HuH-7.5 (cell line): Measurements from ENCODE around the gene MAB21L4.
A peak's percentile ranks its signal among the peaks of the same experiment; 100 is the strongest.
"Not testable (repeated sequence)": the region's sequence is repeated elsewhere in the genome, so short reads cannot be mapped to it uniquely, and the experiment has no call there.

ENCODE experiments used
- DNase-seq: peaks from one replicate; pipeline ENCODE4 v3.0.0; 2011; ENCODE audit warnings: low spot score

The MAB21L4 gene

DNA sequence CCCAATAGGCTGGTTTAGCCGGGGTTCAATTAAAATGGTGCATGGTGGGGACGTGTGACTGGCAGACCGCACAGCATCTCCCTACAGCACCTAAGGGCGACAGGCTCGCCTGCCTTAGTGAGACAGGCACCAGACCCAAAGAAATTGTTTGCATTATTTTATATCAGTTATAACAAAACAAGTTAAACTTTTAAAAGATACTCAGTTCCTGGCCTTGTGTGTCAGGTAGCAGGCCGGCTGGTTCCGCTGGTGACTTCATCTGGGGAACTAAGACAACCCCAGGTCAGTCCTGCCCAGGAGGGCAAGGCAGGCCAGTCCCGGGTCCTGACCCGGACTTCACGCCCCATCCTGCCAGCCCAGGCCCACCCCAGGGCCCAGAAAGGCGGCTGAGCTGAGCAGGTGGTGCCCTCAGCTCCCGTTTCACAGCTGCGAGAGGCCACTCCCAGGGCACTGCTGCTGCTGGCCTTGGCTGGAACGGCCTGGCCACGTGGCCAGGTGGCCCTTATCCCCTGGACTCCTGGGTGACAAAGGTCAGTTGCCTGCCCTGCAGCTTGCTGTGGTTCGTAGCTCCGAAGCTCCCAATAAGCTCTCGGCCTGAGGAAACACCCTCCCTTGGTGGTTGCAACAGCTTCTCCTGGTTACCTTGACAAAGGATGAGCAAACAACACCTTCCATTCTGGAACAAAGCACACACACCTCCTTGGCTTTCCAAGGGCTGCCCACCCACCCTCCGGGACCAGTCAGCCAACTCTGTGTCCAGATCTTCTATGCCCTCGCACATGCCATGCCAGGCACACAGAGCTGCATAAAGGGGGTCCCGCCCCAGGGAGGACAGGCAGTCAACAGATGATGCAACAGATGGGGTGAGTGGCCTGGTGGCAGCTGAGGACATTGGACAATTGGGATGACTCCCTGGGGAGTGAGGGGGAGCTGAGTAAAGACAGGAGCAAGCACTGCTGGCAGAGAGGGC is 38.6 kb downstream of the MAB21L4 start:
- peak; percentile 83 for DNase-seq

DNA sequence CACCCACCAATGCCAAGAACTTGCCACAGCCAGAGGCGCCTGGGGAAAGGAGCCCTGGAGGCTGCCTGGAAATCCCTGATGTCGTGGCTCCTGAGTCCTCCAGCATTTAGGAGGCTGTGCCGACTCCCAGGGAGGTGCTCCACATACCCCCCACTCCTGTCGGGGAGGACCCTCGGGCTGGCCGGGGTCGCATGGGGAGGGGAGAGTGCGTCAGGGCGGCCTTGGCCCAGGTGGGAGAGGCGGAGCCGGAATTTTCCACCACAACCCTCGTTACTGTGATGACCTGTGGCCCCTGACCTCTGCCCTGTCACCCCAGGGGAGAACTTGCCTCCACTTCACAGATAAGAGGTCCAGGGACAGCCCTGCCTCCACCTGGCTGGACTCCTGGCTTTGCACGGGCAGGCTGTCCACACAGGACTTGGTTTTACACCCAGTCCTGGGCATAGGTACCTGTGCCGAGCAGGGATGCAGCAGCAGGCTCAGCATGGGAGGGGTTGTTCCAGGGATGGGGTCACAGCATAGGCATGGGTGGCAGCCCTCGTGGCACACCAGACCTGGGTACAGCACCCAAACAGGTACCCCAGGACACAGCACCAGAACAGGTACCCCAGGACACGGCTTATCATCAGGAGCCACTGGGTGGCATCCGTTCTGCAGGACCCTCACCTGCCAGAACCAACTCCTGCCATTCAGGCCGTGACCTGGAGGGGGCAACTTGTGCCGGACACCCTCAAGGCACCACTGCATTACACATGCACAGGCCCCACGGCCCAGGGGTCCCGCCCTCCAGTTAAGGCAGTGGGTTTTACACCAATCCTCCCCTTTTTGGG is 39.6 kb downstream of the MAB21L4 start:
- no peak for DNase-seq

DNA sequence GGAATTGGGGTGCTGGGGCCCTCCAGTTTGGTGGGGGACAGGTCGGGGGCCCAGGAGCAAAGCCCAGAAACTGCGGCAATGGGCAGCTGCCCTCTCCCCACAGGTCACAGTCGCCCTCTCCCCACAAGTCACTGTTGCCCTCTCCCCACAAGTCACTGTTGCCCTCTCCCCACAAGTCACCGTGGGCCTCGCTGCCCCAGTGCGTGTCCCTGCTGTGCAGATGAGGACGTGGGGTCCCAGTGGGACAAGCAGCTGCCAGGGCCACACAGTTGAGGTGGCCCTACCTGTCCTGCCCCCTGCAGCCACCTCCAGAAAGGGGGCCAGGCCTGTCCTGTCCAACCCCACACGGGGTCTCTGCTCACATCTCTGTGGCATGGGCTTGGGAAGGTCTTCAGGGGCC is 40.3 kb downstream of the MAB21L4 start:
- DNase-seq = no peak

DNA sequence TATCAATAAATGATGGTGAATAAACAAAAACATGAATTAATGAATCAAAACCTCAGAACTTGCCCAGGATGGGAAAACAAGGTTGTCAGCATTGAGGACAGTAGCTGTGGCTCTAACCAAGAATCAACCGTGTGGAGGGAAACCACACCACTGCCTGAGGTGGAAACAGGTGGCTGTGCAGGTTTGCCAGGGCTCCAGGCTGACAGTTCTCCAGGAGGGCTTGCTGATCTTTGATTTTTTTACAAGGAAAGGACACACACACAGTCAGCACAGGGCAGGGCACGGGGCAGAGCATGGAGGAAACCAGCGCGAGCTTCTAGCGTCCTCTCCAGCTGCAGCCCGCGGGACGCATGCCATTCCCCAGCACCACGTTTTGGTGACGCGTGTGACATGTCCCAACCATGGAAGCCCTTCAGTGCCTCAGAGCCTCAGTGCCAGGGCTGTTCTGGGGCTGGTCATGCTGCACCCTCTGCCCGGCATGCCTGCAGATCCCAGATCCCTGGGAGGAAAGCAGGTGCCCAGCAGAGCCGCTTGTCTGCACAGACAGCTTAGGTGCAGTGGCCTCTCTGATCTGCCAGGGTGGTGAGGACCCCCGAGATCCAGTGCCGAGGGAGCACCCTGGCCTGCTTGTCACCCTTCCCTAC is 43.2 kb downstream of the MAB21L4 start:
- DNase-seq = no peak

DNA sequence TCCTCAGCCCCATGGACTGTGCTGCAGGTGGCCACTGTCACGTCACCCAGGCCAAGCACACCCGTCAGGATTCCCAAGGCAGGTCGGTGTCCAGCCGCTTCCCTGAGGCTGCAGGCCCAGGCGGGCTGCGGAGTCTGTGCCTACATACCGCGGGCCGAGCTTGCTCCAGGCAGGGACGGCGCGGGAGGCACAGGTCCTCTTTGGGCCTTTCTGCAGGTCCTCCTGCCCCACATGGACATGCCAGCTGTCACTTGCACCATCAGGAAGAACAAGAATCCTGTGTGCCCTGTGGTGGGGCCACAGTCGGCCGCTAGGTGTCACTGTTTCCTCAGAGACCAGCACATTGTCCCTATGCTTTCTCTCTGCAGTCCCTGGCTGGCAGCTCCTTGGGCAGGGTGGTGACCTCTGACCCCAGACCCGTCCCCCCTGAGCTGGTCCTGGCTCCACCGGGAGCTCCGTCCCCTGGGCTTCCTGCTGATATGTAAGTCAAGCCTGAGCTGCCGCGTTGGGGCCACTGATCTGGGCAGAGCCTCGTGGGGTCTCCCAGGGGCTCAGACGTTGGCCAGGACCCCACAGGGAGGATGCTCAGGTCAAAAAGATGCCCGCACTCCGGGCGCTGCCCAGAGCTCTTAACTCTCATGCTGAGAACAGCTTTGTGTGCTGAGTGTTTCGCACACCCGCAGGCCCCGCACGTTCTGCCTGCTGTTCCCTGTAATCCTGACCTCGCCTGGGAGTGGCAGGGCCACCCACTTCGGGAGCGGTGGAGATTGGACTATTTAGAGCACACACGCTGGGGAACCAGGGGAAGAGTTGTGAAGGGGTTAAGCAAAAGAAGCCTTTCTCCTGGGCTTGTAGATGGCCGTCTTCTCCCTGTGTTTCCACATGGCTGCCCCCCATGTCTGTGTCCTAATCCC is 44.6 kb downstream of the MAB21L4 start:
- peak; percentile 86 for DNase-seq

DNA sequence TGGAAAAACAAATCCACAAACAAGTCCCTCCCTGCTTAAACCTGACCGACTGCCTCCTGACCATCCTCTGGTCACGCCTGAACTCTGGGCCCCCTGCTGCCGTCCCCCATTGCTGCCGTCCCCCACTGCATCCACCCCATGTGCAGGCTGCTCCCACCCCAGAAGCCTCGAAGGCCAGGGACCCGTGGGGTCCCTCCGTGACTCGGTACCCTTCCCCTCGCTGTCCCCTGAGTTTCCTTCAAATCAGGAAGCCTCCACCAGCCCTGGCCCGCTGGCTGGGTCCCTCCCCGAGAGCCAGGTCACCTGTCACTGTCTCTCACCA is 45.2 kb downstream of the MAB21L4 start:
- DNase-seq = no peak

DNA sequence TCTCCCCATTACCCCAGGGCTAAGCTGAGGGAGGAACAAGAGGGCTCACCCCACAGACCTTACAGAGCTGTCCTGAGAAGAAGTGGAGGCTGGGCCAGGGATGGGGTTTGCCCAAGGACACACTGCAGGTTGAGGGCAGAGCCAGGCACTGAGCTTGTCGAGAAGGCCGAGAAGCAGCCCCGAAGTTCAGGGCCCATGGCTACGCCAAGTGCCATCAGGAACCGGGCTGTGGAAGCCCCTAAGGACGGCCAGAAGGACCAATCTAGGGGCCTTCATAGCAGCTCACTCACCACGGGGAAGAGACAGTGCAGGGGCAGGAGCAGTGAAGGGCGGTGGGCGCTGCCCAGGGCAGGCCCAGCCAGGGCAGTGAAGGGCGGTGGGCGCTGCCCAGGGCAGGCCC is 45.9 kb downstream of the MAB21L4 start:
- no peak for DNase-seq

DNA sequence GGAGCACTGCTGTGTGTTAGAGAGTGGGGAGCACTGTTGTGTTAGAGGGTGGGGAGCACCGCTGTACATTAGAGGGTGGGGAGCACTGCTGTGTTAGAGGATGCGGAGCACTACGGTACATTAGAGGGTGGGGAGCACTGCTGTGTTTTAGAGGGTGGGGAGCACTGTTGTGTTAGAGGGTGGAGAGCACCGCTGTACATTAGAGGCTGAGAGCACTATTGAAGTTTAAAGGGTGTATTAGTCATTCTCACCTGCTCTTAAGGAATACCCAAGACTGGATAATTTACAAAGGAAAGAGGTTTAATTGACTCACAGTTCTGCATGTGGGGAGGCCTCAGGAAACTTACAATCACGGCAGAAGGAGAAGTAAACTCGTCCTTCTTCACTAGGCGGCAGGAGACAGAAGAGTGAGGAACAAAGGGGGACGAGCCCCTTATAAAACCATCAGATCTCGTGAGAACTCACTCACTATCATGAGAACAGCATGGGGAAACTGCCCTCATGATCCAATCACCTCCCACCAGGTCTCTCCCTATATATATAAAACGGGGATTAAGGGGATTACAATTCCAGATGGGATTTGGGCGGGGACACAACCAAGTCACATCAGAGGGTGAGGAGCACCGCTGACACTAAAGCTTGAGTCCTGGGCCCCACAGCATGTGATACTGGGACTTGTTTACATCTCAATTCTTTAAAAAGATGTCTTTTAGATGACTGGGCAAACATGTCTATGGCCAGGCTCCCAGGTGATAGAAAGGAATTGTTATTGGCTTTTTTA is 46.9 kb downstream of the MAB21L4 start:
- no peak for DNase-seq

DNA sequence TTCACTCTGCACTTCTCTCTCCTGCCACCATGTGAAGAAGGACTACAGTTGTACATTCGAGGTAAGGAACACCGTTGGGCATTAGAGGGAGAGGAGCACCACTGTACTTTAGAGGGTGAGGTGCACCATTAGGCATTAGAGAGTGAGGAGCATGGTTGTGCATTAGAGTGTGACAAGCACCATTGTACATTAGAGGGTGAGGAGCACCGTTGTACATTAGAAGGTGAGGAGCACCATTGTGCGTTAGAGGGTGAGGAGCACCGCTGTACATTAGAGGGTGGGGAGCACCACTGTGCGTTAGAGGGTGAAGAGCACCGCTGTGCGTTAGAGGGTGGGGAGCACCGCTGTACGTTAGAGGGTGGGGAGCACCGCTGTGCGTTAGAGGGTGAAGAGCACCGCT is 48.1 kb downstream of the MAB21L4 start:
- no peak for DNase-seq

DNA sequence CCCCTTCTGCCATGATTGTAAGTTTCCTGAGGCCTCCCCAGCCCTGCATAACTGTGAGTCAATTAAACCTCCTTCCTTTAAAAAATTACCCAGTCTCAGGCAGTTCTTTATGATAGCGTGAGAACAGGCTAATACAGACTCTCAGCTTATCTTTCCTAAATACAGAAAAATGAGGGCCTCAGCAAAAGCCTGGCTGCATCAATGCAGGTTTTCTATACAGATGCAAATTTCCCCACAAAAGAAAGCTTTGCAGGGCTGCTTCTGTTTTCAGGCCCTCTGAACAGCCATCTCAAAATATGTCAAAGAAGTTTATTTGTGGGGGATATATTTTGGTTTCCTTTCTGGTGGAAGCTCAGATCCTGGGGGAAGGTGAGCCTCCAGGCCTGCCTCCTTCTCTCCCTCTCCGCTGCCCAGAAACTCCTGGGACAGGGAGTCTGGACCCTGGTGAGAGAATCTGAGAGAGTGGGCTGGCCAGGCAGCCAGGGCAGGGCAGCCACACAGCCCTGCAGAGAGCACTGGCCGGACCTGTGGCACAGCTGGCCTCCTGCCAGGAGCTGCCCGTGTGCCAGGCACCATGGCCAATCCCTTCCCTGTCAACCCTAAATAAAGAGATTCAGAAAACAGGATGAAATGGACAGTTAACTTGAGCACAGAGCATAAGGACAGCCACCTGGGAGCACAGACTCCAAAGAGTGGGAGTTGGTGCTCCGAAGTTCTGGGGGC is 48.9 kb downstream of the MAB21L4 start:
- no peak for DNase-seq

DNA sequence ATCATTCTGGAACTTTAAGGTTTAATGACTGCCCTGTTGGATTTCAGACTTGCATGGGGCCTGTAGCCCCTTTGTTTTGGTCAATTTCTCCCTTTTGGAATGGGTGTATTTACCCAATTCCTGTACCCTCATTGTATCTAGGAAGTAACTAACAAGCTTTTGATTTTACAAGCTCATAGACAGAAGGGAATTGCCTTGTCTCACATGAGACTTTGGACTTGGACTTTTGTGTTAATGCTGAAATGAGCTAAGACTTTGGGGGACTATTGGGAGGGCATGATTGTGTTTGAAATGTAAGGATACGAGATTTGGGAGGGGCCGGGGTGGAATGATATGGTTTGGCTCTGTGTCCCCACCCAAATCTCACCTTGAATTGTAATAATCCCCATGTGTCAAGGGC is 49.6 kb downstream of the MAB21L4 start:
- DNase-seq = not testable (repeated sequence)

DNA sequence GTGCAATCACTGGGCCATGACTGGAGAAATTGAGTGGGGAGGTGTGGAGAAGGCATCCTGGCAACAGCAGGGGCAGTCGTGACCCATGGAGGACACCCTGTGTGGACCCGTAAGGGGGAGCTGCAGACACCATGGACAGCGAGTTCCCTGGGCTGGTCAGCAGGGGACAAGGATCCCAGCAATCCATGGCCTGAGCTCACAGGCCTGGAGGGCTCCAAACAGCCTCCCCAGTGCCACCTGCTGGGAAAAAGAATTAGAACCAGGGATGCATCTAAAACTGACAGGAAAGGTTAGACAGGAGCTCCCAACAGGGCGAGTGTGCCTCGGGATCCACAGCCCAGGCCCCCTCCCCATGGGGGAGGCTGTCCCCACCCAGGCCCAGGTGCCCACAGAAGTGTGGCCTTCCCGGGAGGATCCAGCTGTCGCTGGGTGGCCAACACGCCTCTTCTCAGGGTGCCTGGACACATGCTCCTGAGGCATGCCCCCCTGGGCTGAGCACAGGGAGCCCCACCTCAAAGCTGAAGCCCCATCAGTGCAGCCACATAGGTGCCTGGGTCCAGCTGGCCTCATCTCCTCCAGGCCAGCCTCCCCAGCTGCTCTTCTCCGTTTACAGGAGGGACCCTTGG is 55.4 kb downstream of the MAB21L4 start:
- peak; percentile 92 for DNase-seq

DNA sequence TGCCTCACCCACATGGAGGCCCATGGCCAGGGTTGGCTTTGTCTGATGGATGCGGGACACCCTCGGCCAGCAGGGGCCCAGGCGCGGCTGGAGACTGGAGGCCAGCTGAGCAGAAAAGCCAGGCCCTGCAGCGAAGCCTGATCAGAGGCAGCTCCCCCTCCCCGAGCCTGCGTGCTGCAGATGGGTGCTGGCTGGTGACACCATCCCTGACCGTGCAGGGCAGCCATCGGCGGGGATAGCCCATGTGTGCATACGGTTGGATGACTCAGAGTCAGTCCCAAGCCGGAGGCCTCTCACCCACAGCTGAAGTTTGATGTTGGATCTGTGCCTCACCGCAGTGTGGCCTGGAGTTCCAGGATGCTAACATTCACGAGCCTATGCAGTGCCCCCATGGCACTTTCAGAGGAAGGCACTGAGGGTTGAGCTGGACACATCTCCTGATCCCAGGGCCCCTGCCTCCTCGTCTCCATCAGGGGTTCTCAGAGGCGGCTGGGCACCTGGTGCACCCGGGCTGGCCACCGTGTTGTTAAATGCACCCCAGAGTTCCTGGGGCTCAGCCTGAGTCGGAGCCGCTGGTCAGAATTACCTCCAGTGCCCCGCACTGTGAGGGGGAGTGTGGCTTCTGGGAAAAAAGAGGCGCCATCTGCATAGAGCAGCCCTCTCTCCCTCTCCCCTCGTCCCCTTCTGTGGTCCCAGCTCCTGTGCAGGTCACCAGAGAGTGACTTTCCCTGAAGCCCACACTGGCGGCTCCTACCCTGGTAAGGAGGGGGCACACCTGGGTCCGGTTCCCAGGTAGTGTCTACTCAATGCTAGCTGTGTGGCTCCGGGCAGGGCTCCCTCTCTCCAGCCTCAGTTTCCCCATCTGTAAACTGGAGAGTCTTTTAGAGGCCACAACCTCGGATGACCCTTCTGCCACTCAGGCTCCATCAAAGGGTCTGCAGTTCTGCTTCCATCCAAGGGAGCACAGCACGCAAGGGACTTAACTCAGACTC is 56.5 kb downstream of the MAB21L4 start:
- DNase-seq = no peak

DNA sequence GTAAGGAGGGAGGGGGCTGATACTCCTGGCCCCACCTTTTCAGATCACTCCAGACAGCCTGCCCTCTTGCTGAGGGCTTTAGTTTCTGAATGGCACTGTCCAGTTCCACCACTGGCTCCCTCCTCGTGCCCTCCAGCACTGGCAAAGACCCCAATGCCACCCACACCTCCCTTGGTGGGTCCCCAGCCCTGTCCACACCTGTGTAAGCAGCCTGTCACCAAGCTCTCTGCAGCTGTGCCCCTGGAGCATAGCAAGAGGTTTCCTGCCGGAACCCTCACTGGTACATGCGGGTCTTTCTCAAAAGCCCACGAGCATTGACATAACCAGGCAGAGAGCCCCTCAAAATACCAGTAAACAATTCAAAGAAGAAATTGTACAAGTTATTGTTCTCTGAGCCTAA is 58.3 kb downstream of the MAB21L4 start:
- no peak for DNase-seq

DNA sequence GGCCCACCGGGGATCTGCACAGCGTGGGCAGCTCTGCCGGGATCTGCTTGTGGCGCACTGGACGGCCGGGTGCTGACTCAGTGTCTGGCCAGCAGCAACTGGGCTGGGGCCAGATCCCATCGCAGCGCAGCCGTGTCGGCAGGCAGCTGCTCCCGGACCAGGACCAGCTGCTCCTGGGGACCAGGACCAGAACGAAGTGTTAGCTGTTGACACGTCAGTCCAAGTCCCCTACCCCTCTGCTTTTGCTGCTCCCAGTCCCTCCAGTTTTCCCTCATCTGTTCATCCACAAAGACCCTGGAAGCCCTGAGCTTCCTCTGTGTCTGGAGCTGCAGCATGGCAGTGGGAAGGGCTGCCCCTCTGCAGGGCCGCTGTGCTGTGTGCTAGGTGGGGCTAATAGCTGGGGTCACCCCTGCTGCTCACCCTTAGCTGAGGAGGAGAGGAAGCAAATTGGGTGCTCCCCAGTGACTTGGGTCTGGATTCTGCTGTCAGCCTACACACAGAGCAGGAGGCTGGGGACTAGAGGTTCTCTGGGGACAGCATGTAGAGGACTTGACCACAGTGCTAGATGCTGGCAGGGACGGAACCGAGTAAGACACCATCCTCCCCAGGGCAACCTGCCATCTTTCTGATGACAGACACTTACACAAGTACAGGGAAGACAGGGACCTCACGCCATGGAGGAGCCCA is 59.0 kb downstream of the MAB21L4 start:
- no peak for DNase-seq
